Renal cortex interstitium (tissue), 11 donors: ENCODE results near the gene ANKH. TPM values are rescaled to one million over a fixed set of nuclear protein-coding genes. Genes with fewer than 3 reads are reported as not detected.

Source experiments
- DNase-seq, 11 donors: peaks; one replicate each; pipeline ENCODE4 v3.0.0-alpha.2; 2013; ENCODE audit warnings: low read depth in 9 of 11, low spot score in 4 of 11; ENCODE audit errors: extremely low read depth in 1 of 11
- polyA plus RNA-seq, 3 donors: library from polyadenylated mRNA; unstranded; fragments of 120-200 nt; gene quantifications; one replicate each; pipeline ENCODE4 v1.2.1, GENCODE V29; 2013; ENCODE audit not compliant: insufficient read length in 3 of 3

ANKH gene
- polyA plus RNA-seq, 3 donors = 9.6 to 16.1 (median 11.2) TPM

GRCh38 chr5:14687023-14687665 lies 184.4 kb downstream of the ANKH start:
- no peak for DNase-seq

- no peak for DNase-seq
Measured at GRCh38 chr5:14686517-14686916, 185.1 kb downstream of the ANKH start.

GRCh38 chr5:14685757-14686156 lies 185.8 kb downstream of the ANKH start:
- peak in 2 of 11 donors; percentile 28 to 34 for DNase-seq

- no peak for DNase-seq
Measured at GRCh38 chr5:14684757-14685156, 186.8 kb downstream of the ANKH start.

GRCh38 chr5:14683906-14684455 lies 187.6 kb downstream of the ANKH start:
- DNase-seq = no peak

GRCh38 chr5:14681236-14681752 lies 190.3 kb downstream of the ANKH start:
- DNase-seq = no peak

- no peak for DNase-seq
Measured at GRCh38 chr5:14679595-14679994, 192.0 kb downstream of the ANKH start.

- no peak for DNase-seq
Measured at GRCh38 chr5:14678773-14679334, 192.7 kb downstream of the ANKH start.

- DNase-seq = no peak
Measured at GRCh38 chr5:14676320-14676719, 195.3 kb downstream of the ANKH start.

GRCh38 chr5:14675865-14676300 lies 195.7 kb downstream of the ANKH start:
- DNase-seq = peak in 1 of 11 donors; percentile 20

GRCh38 chr5:14674983-14675854 lies 196.4 kb downstream of the ANKH start:
- peak in 4 of 11 donors; percentile 34 to 61 (median 38) for DNase-seq

GRCh38 chr5:14673443-14673842 lies 198.1 kb downstream of the ANKH start:
- no peak for DNase-seq

- no peak for DNase-seq
Measured at GRCh38 chr5:14672484-14673394, 198.8 kb downstream of the ANKH start.

GRCh38 chr5:14672082-14672481 lies 199.5 kb downstream of the ANKH start:
- DNase-seq = no peak

GRCh38 chr5:14671414-14671813 lies 200.2 kb downstream of the ANKH start:
- no peak for DNase-seq

- DNase-seq = no peak
Measured at GRCh38 chr5:14669975-14670374, 201.6 kb downstream of the ANKH start.

GRCh38 chr5:14669415-14669814 lies 202.2 kb downstream of the ANKH start:
- DNase-seq = no peak

GRCh38 chr5:14668181-14668591 lies 203.4 kb downstream of the ANKH start:
- no peak for DNase-seq

GRCh38 chr5:14667770-14668169 lies 203.8 kb downstream of the ANKH start:
- no peak for DNase-seq
